Frontal cortex (tissue), 4 donors: ENCODE data around the gene NFIL3. TPM values are rescaled to one million over a fixed set of nuclear protein-coding genes. Genes with fewer than 3 reads are reported as not detected.
"Not testable (repeated sequence)": the region's sequence is repeated elsewhere in the genome, so short reads cannot be mapped to it uniquely, and the experiment has no call there.

Experiments
- DNase-seq, 2 donors: peaks; one replicate each; pipeline ENCODE4 v3.0.0; 2012; ENCODE audit warnings: low spot score in 2 of 2
- FAIRE-seq: peaks from 2 replicates; lab custom pipeline; 2012; peaks lifted over from hg19 to GRCh38; lab: Jason Lieb, UNC
- total RNA-seq: library from RNA; depleted of rRNA; stranded (reverse); fragments of >200 nt; gene quantifications from one replicate; pipeline ENCODE4 v1.2.3, GENCODE V29; 2014
- donor health status: control.
- donor health status: control.
- donor health status: control.

Gene NFIL3
- total RNA-seq, 1 donor from 2014 or later, result 30.6 TPM

GRCh38 chr9:91403665-91404543, 19.7 kb downstream of the NFIL3 start:
- DNase-seq (no peak), FAIRE-seq (no peak)

- FAIRE-seq (no peak), DNase-seq (no peak)
Measured at GRCh38 chr9:91398926-91399325, 24.7 kb downstream of the NFIL3 start.

- DNase-seq (no peak), FAIRE-seq (no peak)
Measured at GRCh38 chr9:91395553-91396471, 27.8 kb downstream of the NFIL3 start.

GRCh38 chr9:91395106-91395552, 28.5 kb downstream of the NFIL3 start:
- no peak for DNase-seq
- no peak for FAIRE-seq

GRCh38 chr9:91393826-91394225, 29.8 kb downstream of the NFIL3 start:
- DNase-seq, result no peak
- no peak for FAIRE-seq

GRCh38 chr9:91392435-91392834, 31.2 kb downstream of the NFIL3 start:
- FAIRE-seq (no peak), DNase-seq (no peak)

- FAIRE-seq (no peak), DNase-seq (no peak)
Measured at GRCh38 chr9:91391818-91392217, 31.8 kb downstream of the NFIL3 start.

GRCh38 chr9:91391412-91391811, 32.2 kb downstream of the NFIL3 start:
- FAIRE-seq (no peak), DNase-seq (no peak)

GRCh38 chr9:91389686-91390085, 33.9 kb downstream of the NFIL3 start:
- FAIRE-seq, DNase-seq: not testable (repeated sequence)

- no peak for FAIRE-seq
Measured at GRCh38 chr9:91386765-91387164, 36.9 kb downstream of the NFIL3 start.

GRCh38 chr9:91384954-91385353, 38.7 kb downstream of the NFIL3 start:
- FAIRE-seq (no peak), DNase-seq (no peak)

More at GRCh38 chr9:91386765-91387164, 36.9 kb downstream of the NFIL3 start:
- DNase-seq, result no peak

- FAIRE-seq, result peak; percentile 59
- DNase-seq, result no peak
Measured at GRCh38 chr9:91383577-91383976, 40.1 kb downstream of the NFIL3 start.

- FAIRE-seq, result no peak
- DNase-seq, result no peak
Measured at GRCh38 chr9:91382298-91382697, 41.3 kb downstream of the NFIL3 start.

GRCh38 chr9:91379426-91379825, 44.2 kb downstream of the NFIL3 start:
- FAIRE-seq (no peak), DNase-seq (no peak)

GRCh38 chr9:91378695-91379127, 44.9 kb downstream of the NFIL3 start:
- DNase-seq (no peak), FAIRE-seq (no peak)

GRCh38 chr9:91378054-91378453, 45.6 kb downstream of the NFIL3 start:
- not testable (repeated sequence) for DNase-seq, FAIRE-seq

- FAIRE-seq, result no peak
- DNase-seq, result no peak
Measured at GRCh38 chr9:91376239-91376638, 47.4 kb downstream of the NFIL3 start.

- no peak for FAIRE-seq
- no peak for DNase-seq
Measured at GRCh38 chr9:91374939-91375338, 48.7 kb downstream of the NFIL3 start.

GRCh38 chr9:91371894-91372293, 51.7 kb downstream of the NFIL3 start:
- no peak for FAIRE-seq

GRCh38 chr9:91370006-91370405, 53.6 kb downstream of the NFIL3 start:
- FAIRE-seq, DNase-seq: not testable (repeated sequence)

More at GRCh38 chr9:91371894-91372293, 51.7 kb downstream of the NFIL3 start:
- no peak for DNase-seq
